ENCODE results near the gene PIP4P1.

Gene PIP4P1

GRCh38 chr14:20486684-20487395 is 25.6 kb upstream of the PIP4P1 start:
- Histone ChIP-seq H3K4me3 (ENCODE audit: low read depth, low read length) (no peak overlapping the region), H3K4me1 (ENCODE audit: control insufficient read depth, insufficient read depth, low read length) (no peaks in the 10 kb centered on the region), H3K36me3 (ENCODE audit: control insufficient read depth in 2 of 2, insufficient read depth in 1 of 2, low read length in 2 of 2) (no peaks in the 10 kb centered on the region), H3K27ac (ENCODE audit: extremely low read depth, low read depth, low read length) (no peak overlapping the region), H3K9me3 (ENCODE audit: control insufficient read depth, insufficient read depth, low read depth, low read length) (no peaks in the 10 kb centered on the region)
- CTCF ChIA-PET: interaction anchor here (0.6 to 1.1 kb wide), 3 partner anchors 38 to 649 kb away, joined by 3 read pairs; no protein-coding TSS in a partner anchor
- POLR2A ChIA-PET: interaction anchor here (0.7 to 1.1 kb wide), 3 partner anchors 17 to 25 kb away, joined by 3 to 4 read pairs (median 3); partner anchors contain the start of gene PIP4P1
- TF ChIP-seq ZNF26 (tag by site-specific recombination; IDR thresholded peaks at IDR 0.05) (no peak), SCRT1 (tag by site-specific recombination; IDR thresholded peaks at IDR 0.05; ENCODE audit: borderline replicate concordance) (no peak), ZNF785 (tag by site-specific recombination; IDR thresholded peaks at IDR 0.05) (no peak), ZNF157 (tag by site-specific recombination; IDR thresholded peaks at IDR 0.05) (no peak), ZNF175 (tag by site-specific recombination; IDR thresholded peaks at IDR 0.05) (no peak), CTCF (tag by site-specific recombination; IDR thresholded peaks at IDR 0.05) (no peak), ZNF776 (tag by site-specific recombination; IDR thresholded peaks at IDR 0.05; ENCODE audit: borderline replicate concordance) (no peak), GFI1B (tag by site-specific recombination; IDR thresholded peaks at IDR 0.05) (no peak), TRIM28 (IDR thresholded peaks at IDR 0.05; ENCODE audit: borderline replicate concordance, low read length) (no peak), ZNF658 (tag by site-specific recombination; IDR thresholded peaks at IDR 0.05) (no peak), ZNF510 (tag by site-specific recombination; IDR thresholded peaks at IDR 0.05; ENCODE audit: insufficient replicate concordance) (no peak), ZXDB (tag by site-specific recombination; IDR thresholded peaks at IDR 0.05) (no peak), ZNF791 (tag by site-specific recombination; IDR thresholded peaks at IDR 0.05) (no peak), ZNF501 (tag by site-specific recombination; IDR thresholded peaks at IDR 0.05) (no peak)

- no peak overlapping the region for H3K27ac ChIP-seq (ENCODE audit: extremely low read depth, low read depth, low read length)
- H3K36me3 ChIP-seq (ENCODE audit: control insufficient read depth in 2 of 2, insufficient read depth in 1 of 2, low read length in 2 of 2): no peaks in the 10 kb centered on the region
- no peaks in the 10 kb centered on the region for H3K9me3 ChIP-seq (ENCODE audit: control insufficient read depth, insufficient read depth, low read depth, low read length)
- ChIA-PET CTCF (interaction anchor here (1.1 kb wide), 1 partner anchor 650 kb away, joined by 3 read pairs; no protein-coding TSS in a partner anchor), POLR2A (interaction anchor here (0.9 to 1.1 kb wide), 2 partner anchors 16 to 24 kb away, joined by 3 to 4 read pairs; partner anchors contain the start of gene PIP4P1)
- no peak for TF ChIP-seq ZNF274 (IDR thresholded peaks at IDR 0.05; ENCODE audit: low read length)
- TF ChIP-seq ZNF274 (tag by site-specific recombination; IDR thresholded peaks at IDR 0.05; ENCODE audit: borderline replicate concordance): no peak
- no peak for TF ChIP-seq ZNF114 (tag by site-specific recombination; IDR thresholded peaks at IDR 0.05)
- no peak for TF ChIP-seq ZNF184 (tag by site-specific recombination; IDR thresholded peaks at IDR 0.05)
- no peak for TF ChIP-seq ZNF610 (tag by site-specific recombination; IDR thresholded peaks at IDR 0.05; ENCODE audit: borderline replicate concordance)
- no peak for TF ChIP-seq ZNF777 (tag by site-specific recombination; IDR thresholded peaks at IDR 0.05; ENCODE audit: borderline replicate concordance)
- no peak for TF ChIP-seq SP3 (tag by site-specific recombination; IDR thresholded peaks at IDR 0.05)
- no peak for TF ChIP-seq ZNF830 (tag by site-specific recombination; IDR thresholded peaks at IDR 0.05; ENCODE audit: low read depth)
- TF ChIP-seq ZFP69B (tag by site-specific recombination; IDR thresholded peaks at IDR 0.05): no peak
- no peak for TF ChIP-seq ZNF174 (tag by site-specific recombination; IDR thresholded peaks at IDR 0.05)
- no peak for TF ChIP-seq ZNF140 (tag by site-specific recombination; IDR thresholded peaks at IDR 0.05)
- TF ChIP-seq KLF10 (tag by site-specific recombination; IDR thresholded peaks at IDR 0.05): no peak
- no peak for TF ChIP-seq ZNF433 (tag by site-specific recombination; IDR thresholded peaks at IDR 0.05; ENCODE audit: low read depth)
- TF ChIP-seq ZBTB10 (tag by site-specific recombination; IDR thresholded peaks at IDR 0.05): no peak
- no peak for TF ChIP-seq MYNN (tag by site-specific recombination; IDR thresholded peaks at IDR 0.05; ENCODE audit: borderline replicate concordance)
- no peak for TF ChIP-seq ZNF529 (tag by site-specific recombination; IDR thresholded peaks at IDR 0.05; ENCODE audit: insufficient replicate concordance)
- H3K4me1 ChIP-seq (ENCODE audit: control insufficient read depth, insufficient read depth, low read length): no peaks in the 10 kb centered on the region
- no peak overlapping the region for H3K4me3 ChIP-seq (ENCODE audit: low read depth, low read length)
Observed at GRCh38 chr14:20485900-20486299, 24.7 kb upstream of the PIP4P1 start.
